CD8-positive, alpha-beta memory T cell (primary cell): ENCODE data around the gene PPEF1. TPM values are rescaled to one million over a fixed set of nuclear protein-coding genes. Genes with fewer than 3 reads are reported as not detected.
"Not testable (repeated sequence)": the region's sequence is repeated elsewhere in the genome, so short reads cannot be mapped to it uniquely, and the experiment has no call there.

Experiments
- CTCF ChIA-PET: fragments of 350-600 bp; sonication (Branson Sonifier 250); formaldehyde crosslinking; loops from one replicate; lab custom pipeline; 2021; ENCODE audit warnings: antibody characterized with exemption; lab: Charles Lee
- POLR2A ChIA-PET: fragments of 350-600 bp; sonication (Branson Sonifier 250); formaldehyde crosslinking; loops from one replicate; lab custom pipeline; 2021; ENCODE audit warnings: antibody characterized with exemption; lab: Charles Lee
- DNase-seq, 5 donors: peaks; one replicate each; pipeline versions ENCODE4 v3.0.0 to v3.0.0-alpha.2; 2020 to 2022; ENCODE audit warnings: mixed read lengths in 1 of 5
- H3K27ac ChIP-seq: one replicate; pipeline ENCODE4 v1.7.0; 2013; ENCODE audit warnings: low read depth, mild to moderate bottlenecking, low read length, moderate library complexity
- H3K27me3 ChIP-seq: 2 replicates; pipeline ENCODE4 v1.7.0; 2013; ENCODE audit warnings: low read length, mild to moderate bottlenecking; ENCODE audit not compliant: insufficient read depth, poor library complexity, severe bottlenecking
- H3K36me3 ChIP-seq: 2 replicates; pipeline ENCODE4 v1.7.0; 2013; ENCODE audit warnings: mild to moderate bottlenecking, low read length, moderate library complexity; ENCODE audit not compliant: insufficient read depth
- H3K4me1 ChIP-seq: 2 replicates; pipeline ENCODE4 v1.7.0; 2013; ENCODE audit warnings: mild to moderate bottlenecking, low read length, moderate library complexity; ENCODE audit not compliant: insufficient read depth
- H3K4me3 ChIP-seq: 2 replicates; pipeline ENCODE4 v1.7.0; 2013; ENCODE audit warnings: mild to moderate bottlenecking, low read length
- H3K9me3 ChIP-seq: 2 replicates; pipeline ENCODE4 v1.7.0; 2013; ENCODE audit warnings: mild to moderate bottlenecking, low read length
- H3K27ac Mint-ChIP-seq, 8 donors: one replicate each; pipeline ENCODE4 v1.8.0; 2020 to 2021; ENCODE audit warnings: mixed read lengths in 8 of 8, mild to moderate bottlenecking in 6 of 8, inconsistent platforms in 3 of 8, moderate library complexity in 3 of 8
- H3K27me3 Mint-ChIP-seq, 2 donors: one replicate each; pipeline ENCODE4 v1.8.0; 2020 to 2021; ENCODE audit warnings: mixed read lengths in 2 of 2, mild to moderate bottlenecking in 1 of 2, moderate library complexity in 1 of 2
- H3K36me3 Mint-ChIP-seq, 3 donors: one replicate each; pipeline ENCODE4 v1.8.0; 2020 to 2021; ENCODE audit warnings: mixed read lengths in 3 of 3, inconsistent platforms in 1 of 3, mild to moderate bottlenecking in 1 of 3
- H3K4me1 Mint-ChIP-seq, 3 donors: one replicate each; pipeline ENCODE4 v1.8.0; 2020 to 2021; ENCODE audit warnings: mixed read lengths in 3 of 3, inconsistent platforms in 1 of 3, mild to moderate bottlenecking in 1 of 3
- H3K4me3 Mint-ChIP-seq, 7 donors: one replicate each; pipeline ENCODE4 v1.8.0; 2020 to 2021; ENCODE audit warnings: mixed read lengths in 7 of 7, mild to moderate bottlenecking in 6 of 7, moderate library complexity in 4 of 7, inconsistent platforms in 2 of 7
- H3K9me3 Mint-ChIP-seq, 5 donors: one replicate each; pipeline ENCODE4 v1.8.0; 2020 to 2022; ENCODE audit warnings: mixed read lengths in 5 of 5, mild to moderate bottlenecking in 3 of 5, moderate library complexity in 2 of 5, inconsistent platforms in 1 of 5
- polyA plus RNA-seq: library from polyadenylated mRNA; unstranded; fragments of 300-500 nt; fragmentation: Illumina TruSeq; gene quantifications from one replicate; pipeline ENCODE4 v1.2.3, GENCODE V29; 2021
- total RNA-seq, 2 experiments: library from RNA; stranded (reverse); gene quantifications; one replicate each; pipeline ENCODE4 v1.2.3, GENCODE V29; 2021

PPEF1 gene
- total and polyA plus RNA-seq, 3 experiments from 2014 or later = not detected

DNA sequence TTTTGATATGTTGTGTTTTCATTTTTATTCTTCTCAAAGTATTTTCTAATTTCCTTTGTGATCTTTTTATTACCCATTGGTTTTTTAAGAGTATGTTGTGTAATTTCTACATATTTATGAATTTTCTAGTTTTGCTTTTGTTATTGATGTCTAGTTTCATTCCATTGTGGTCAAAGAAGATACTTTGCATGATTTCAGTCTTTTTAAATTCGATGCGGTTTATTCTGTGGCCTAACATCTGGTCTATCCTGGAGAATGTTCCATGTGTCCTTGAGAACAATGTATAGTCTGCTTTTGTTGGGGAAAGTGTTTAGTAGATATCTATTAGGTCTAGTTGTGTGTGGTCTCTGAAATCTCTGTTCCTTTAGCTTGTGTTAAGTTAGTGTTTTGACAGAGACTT lies 46.2 kb downstream of the PPEF1 start:
- peaks cover 0 to 3% (median 0%) of the 10 kb centered on the region in 5 donors for H3K9me3 Mint-ChIP-seq
- POLR2A ChIA-PET = no interaction called here

DNA sequence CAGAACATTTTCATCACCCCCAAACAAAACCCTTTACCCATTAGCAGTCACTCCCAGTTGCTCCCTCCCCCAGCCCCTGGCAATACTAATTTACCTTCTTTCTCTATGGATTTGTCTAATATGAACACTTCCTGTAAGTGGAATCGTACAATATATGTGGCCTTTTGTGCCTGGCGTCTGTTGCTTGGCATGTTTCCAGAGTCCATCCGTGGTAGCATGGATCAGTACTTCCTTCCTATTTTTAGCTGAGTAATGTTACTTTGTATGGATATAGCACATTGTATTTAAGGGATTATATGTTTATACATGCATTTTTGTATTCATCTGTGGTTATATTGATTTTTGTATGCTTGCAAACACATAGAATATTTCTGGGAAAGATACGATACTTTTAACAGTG lies 48.2 kb downstream of the PPEF1 start:
- ChIA-PET CTCF (no interaction called here), POLR2A (no interaction called here)
- Mint-ChIP-seq H3K4me3 (no peak overlapping the region), H3K36me3 (no peaks in the 10 kb centered on the region), H3K27me3 (peaks cover 0 to 15% of the 10 kb centered on the region in 2 donors), H3K9me3 (peaks cover 0 to 3% (median 0%) of the 10 kb centered on the region in 5 donors), H3K4me1 (no peaks in the 10 kb centered on the region), H3K27ac (no peak overlapping the region)
- Histone ChIP-seq H3K27me3 (no peaks in the 10 kb centered on the region), H3K9me3 (no peaks in the 10 kb centered on the region), H3K36me3 (no peaks in the 10 kb centered on the region), H3K4me3 (no peak overlapping the region), H3K27ac (no peak overlapping the region), H3K4me1 (no peaks in the 10 kb centered on the region)
- DNase-seq = no peak

More for the DNA sequence above, 46.2 kb downstream of the PPEF1 start:
- H3K36me3 Mint-ChIP-seq = no peaks in the 10 kb centered on the region
- DNase-seq = no peak
- Histone ChIP-seq H3K27me3 (no peaks in the 10 kb centered on the region), H3K27ac (no peak overlapping the region), H3K9me3 (no peaks in the 10 kb centered on the region), H3K4me1 (no peaks in the 10 kb centered on the region), H3K4me3 (no peak overlapping the region), H3K36me3 (no peaks in the 10 kb centered on the region)
- peaks cover 0 to 11% of the 10 kb centered on the region in 2 donors for H3K27me3 Mint-ChIP-seq
- no peaks in the 10 kb centered on the region for H3K4me1 Mint-ChIP-seq
- H3K27ac Mint-ChIP-seq = no peak overlapping the region
- H3K4me3 Mint-ChIP-seq = no peak overlapping the region
- CTCF ChIA-PET = no interaction called here

DNA sequence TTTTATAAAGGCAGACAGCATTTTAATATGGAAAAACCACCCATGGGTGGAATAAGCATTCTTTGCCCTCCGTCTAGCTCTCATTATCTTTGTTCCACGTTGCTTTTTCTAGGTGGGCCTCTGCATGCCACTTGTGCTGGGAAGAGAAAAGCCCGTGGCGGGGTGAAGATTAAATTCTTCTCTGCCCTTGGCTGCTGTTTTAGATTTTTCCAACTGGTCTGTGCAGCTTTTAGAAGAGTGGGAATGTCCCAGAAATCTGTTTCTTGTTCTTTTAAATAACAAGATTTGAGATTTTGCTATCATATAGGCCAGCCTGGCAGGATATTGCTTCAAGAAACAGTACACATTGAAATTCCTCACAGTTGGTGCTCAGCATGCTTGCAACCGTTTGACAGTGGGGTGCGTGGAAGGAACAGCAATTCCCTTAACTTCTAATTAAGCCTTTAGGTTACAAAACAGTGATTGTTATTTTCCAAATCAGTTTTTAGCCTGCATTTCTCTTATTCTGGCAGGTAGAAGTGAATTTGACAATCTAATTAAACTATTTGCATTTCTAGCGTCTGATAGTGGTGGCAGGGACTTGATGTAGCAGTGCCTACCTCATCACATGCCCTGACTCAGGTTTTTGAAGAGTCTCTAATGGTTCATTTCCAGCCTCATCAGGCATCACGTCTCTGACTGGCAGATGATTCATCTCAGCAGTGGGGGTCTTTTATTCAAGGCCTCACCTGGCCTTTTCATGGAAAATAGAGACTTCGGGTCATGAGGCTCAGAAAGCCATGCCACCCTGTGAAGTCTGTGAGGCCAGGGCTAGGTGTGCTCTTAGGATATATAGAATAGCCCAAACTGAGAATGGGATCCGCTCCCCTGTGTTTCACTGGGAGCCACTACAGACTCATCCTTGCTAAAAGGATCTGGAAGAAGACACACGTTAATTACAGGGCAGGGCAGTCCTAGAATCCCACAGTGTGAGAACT lies 50.8 kb downstream of the PPEF1 start:
- H3K27me3 Mint-ChIP-seq = peaks cover 0 to 15% of the 10 kb centered on the region in 2 donors
- no peak overlapping the region for H3K27ac Mint-ChIP-seq

DNA sequence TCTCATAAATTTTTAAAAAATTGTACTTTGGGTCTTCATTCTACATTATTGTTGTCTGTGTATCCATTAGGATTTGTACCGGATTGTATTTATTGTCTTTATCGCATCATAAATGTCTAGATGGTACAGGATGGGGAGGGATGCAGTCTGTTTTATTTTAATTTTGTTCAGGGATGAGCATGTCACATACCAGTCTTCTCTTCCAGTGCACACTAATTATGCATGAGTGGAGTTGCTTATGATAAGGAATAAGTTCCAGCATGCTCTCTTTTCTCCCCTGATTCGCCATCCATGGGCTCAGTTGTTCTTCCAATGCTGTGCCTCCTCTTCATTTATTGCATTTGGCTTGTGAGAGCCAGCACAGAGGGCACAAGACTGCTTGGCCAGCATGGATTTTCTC lies 54.3 kb downstream of the PPEF1 start:
- no peaks in the 10 kb centered on the region for H3K4me1 ChIP-seq
- H3K9me3 ChIP-seq = no peaks in the 10 kb centered on the region
- CTCF ChIA-PET = no interaction called here
- H3K9me3 Mint-ChIP-seq = peaks cover 0 to 2% (median 0%) of the 10 kb centered on the region in 5 donors
- no peak overlapping the region for H3K27ac Mint-ChIP-seq
- no peaks in the 10 kb centered on the region for H3K27me3 ChIP-seq
- peaks cover 0 to 13% of the 10 kb centered on the region in 2 donors for H3K27me3 Mint-ChIP-seq
- peaks cover 0 to 2% (median 0%) of the 10 kb centered on the region in 3 donors for H3K36me3 Mint-ChIP-seq
- POLR2A ChIA-PET = no interaction called here
- H3K4me3 ChIP-seq = no peak overlapping the region
- H3K27ac ChIP-seq = no peak overlapping the region
- H3K4me3 Mint-ChIP-seq = no peak overlapping the region
- no peaks in the 10 kb centered on the region for H3K4me1 Mint-ChIP-seq
- H3K36me3 ChIP-seq = no peaks in the 10 kb centered on the region
- DNase-seq = no peak

More for the DNA sequence above, 50.8 kb downstream of the PPEF1 start:
- H3K4me3 Mint-ChIP-seq = no peak overlapping the region
- H3K4me1 Mint-ChIP-seq = no peaks in the 10 kb centered on the region
- Histone ChIP-seq H3K27me3 (no peaks in the 10 kb centered on the region), H3K4me3 (no peak overlapping the region), H3K9me3 (no peaks in the 10 kb centered on the region), H3K4me1 (no peaks in the 10 kb centered on the region), H3K27ac (no peak overlapping the region), H3K36me3 (no peaks in the 10 kb centered on the region)
- no peak for DNase-seq
- H3K9me3 Mint-ChIP-seq = peaks cover 0 to 3% (median 0%) of the 10 kb centered on the region in 5 donors
- H3K36me3 Mint-ChIP-seq = no peaks in the 10 kb centered on the region
- ChIA-PET POLR2A (no interaction called here), CTCF (no interaction called here)

DNA sequence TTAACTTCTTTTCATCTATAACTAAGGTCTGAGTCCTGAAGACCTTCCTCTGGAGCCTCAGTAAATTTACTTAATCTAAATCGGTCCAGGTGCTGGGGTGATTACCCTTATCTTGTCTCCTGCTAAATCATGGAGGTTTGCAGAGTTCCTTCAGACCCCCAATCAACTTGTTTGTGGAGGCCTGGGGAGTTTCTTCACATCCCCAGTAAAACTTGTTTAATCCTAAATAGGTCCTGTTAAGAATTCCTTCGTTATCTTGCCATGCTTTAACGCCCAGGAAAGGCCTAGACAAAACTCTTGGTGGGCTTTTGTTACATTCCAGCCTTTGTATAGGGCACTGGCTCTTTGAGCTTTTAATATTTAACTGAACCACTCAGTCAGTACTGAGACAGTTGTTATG lies 55.7 kb downstream of the PPEF1 start:
- H3K4me1 ChIP-seq, CTCF ChIA-PET, H3K36me3 Mint-ChIP-seq, POLR2A ChIA-PET, H3K27ac ChIP-seq, H3K27ac Mint-ChIP-seq, H3K4me1 Mint-ChIP-seq, H3K4me3 ChIP-seq, H3K36me3 ChIP-seq, DNase-seq, H3K9me3 ChIP-seq, H3K4me3 Mint-ChIP-seq, H3K27me3 Mint-ChIP-seq, H3K9me3 Mint-ChIP-seq, H3K27me3 ChIP-seq: not testable (repeated sequence)

DNA sequence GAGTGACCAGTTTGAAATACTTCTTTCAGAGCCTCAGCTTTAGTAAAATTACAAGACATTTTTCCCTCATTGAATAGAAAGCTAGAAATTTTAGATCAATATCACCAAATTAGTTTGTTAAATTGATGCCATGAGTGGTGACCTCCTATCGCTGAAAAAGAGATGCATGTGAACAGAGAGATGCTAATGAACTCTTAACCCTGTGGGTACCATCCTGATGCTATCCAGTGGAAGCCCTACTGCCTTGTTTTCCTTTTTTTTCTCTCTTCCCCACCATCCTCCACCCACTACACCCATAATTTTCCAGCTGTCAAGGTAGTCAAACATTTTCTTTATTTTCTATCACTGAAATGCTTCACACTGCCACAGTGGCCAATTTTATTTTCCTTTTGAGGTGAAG lies 61.9 kb downstream of the PPEF1 start:
- Histone ChIP-seq H3K27ac (no peak overlapping the region), H3K9me3 (no peaks in the 10 kb centered on the region), H3K27me3 (no peaks in the 10 kb centered on the region), H3K4me3 (no peak overlapping the region), H3K36me3 (no peaks in the 10 kb centered on the region), H3K4me1 (no peaks in the 10 kb centered on the region)
- POLR2A ChIA-PET = no interaction called here
- CTCF ChIA-PET = no interaction called here
- DNase-seq = no peak
- Mint-ChIP-seq H3K27me3 (no peaks in the 10 kb centered on the region), H3K4me3 (no peak overlapping the region), H3K36me3 (no peaks in the 10 kb centered on the region), H3K9me3 (peaks cover 2 to 10% (median 5%) of the 10 kb centered on the region in 5 donors), H3K4me1 (no peaks in the 10 kb centered on the region), H3K27ac (no peak overlapping the region)

DNA sequence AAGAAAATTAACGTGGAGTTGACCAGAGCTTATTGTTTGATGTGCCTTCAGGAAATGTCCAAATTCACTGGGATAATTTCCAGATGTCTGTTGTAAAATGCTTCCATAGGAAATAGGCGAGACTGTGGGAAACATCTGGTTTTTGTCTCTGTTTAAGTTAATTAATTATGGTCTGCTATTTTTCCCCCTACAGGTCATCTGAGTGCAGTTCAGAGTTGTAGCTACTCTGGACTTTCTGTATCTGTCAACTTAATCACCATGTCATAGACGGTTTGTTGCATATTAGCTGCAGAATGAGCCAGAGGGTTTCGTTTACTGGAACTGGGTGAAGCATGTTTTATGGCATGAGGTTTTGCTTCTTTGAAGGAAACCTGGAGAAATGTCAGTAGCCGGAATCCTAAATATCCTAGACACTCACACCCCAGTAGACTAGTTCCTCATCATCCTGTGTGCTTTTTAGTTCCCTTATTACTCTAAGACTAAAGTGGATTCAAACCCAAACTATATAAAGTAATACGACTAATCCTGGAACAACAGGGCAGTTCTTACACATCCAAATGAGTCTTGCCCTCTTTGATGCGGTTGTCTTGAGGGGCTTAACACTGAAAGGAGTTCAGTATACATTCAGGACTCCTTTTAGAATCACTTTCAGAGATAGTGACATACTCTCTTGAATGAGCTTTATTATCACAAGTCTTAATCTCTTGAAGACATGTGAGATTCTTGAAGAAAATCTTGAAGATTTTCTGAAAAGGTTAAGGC lies 62.5 kb downstream of the PPEF1 start:
- Histone ChIP-seq H3K27ac (no peak overlapping the region), H3K9me3 (no peaks in the 10 kb centered on the region), H3K27me3 (no peaks in the 10 kb centered on the region), H3K36me3 (no peaks in the 10 kb centered on the region), H3K4me3 (no peak overlapping the region), H3K4me1 (no peaks in the 10 kb centered on the region)
- Mint-ChIP-seq H3K4me1 (no peaks in the 10 kb centered on the region), H3K27me3 (no peaks in the 10 kb centered on the region), H3K36me3 (no peaks in the 10 kb centered on the region), H3K9me3 (peaks cover 2 to 9% (median 5%) of the 10 kb centered on the region in 5 donors), H3K4me3 (no peak overlapping the region), H3K27ac (no peak overlapping the region)
- POLR2A ChIA-PET = no interaction called here
- no peak for DNase-seq
- CTCF ChIA-PET = no interaction called here

DNA sequence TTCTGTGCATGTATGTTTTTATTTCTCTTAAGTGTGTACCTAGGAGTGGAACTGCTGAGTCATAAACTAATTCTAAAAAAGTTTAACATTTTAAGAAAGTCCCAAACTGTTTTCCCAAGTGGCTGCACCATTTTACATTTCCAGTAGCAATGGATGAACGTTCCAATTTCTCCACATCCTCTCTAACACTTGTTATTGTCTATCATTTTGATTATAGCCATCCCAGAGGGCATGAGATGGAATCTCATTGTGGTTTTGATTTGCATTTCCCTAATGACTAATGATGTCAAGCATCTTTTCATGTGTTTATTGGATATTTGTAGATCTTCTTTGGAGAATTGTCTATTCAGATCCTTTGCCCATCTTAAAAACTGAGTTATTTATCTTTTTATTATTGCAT lies 82.5 kb downstream of the PPEF1 start:
- DNase-seq = no peak
- ChIA-PET POLR2A (no interaction called here), CTCF (no interaction called here)
- Histone ChIP-seq H3K36me3 (no peaks in the 10 kb centered on the region), H3K4me3 (no peak overlapping the region), H3K4me1 (no peaks in the 10 kb centered on the region), H3K27me3 (no peaks in the 10 kb centered on the region), H3K27ac (no peak overlapping the region), H3K9me3 (no peaks in the 10 kb centered on the region)
- H3K27me3 Mint-ChIP-seq = no peaks in the 10 kb centered on the region
- no peaks in the 10 kb centered on the region for H3K4me1 Mint-ChIP-seq
- H3K9me3 Mint-ChIP-seq = peaks cover 0 to 7% (median 0%) of the 10 kb centered on the region in 5 donors
- no peaks in the 10 kb centered on the region for H3K36me3 Mint-ChIP-seq
- H3K4me3 Mint-ChIP-seq = no peak overlapping the region
- H3K27ac Mint-ChIP-seq = no peak overlapping the region
